ENCODE measurements around the gene NTNG2.

The NTNG2 gene

GRCh38 chr9:132283165-132283564 lies 121.3 kb downstream of the NTNG2 start:
- Histone ChIP-seq H3K36me3 (ENCODE audit: insufficient read depth, low read length) (peaks cover 91% of the 10 kb centered on the region), H3F3A (ENCODE audit: low read depth) (no peaks in the 10 kb centered on the region), H4K20me1 (ENCODE audit: insufficient read depth, low read length, poor library complexity, severe bottlenecking) (no peaks in the 10 kb centered on the region), H3K4me3 (ENCODE audit: low read length, poor library complexity, severe bottlenecking) (no peak overlapping the region), H3K4me1 (ENCODE audit: insufficient read depth, low read length, poor library complexity, severe bottlenecking) (peaks cover 2% of the 10 kb centered on the region), H3K9me3 (ENCODE audit: insufficient read depth, low read depth, low read length) (no peaks in the 10 kb centered on the region), H3K79me2 (ENCODE audit: insufficient read depth, low read length) (no peaks in the 10 kb centered on the region), H3K9me2 (replicated peaks; ENCODE audit: low read depth, low read length) (no peaks in the 10 kb centered on the region), H3K27me3 (ENCODE audit: insufficient read depth, low read length, poor library complexity, severe bottlenecking) (no peaks in the 10 kb centered on the region), H3K4me2 (ENCODE audit: low read depth, low read length, poor library complexity, severe bottlenecking) (no peak overlapping the region), H2AFZ (ENCODE audit: low read length) (no peak overlapping the region), H3K9ac (ENCODE audit: low read depth, low read length, poor library complexity, severe bottlenecking) (no peak overlapping the region)
- TF ChIP-seq CTCF (conservative IDR thresholded peaks at IDR 0.05; ENCODE audit: low read length), result no peak
- no peak for TF ChIP-seq EZH2phosphoT487 (IDR thresholded peaks at IDR 0.05; ENCODE audit: borderline replicate concordance)

GRCh38 chr9:132283863-132284262 lies 122.0 kb downstream of the NTNG2 start:
- H3K9me3 ChIP-seq (ENCODE audit: insufficient read depth, low read depth, low read length), result no peaks in the 10 kb centered on the region
- peaks cover 9% of the 10 kb centered on the region for H3K4me1 ChIP-seq (ENCODE audit: insufficient read depth, low read length, poor library complexity, severe bottlenecking)
- H4K20me1 ChIP-seq (ENCODE audit: insufficient read depth, low read length, poor library complexity, severe bottlenecking), result peaks cover 4% of the 10 kb centered on the region
- H3K36me3 ChIP-seq (ENCODE audit: insufficient read depth, low read length), result peaks cover 91% of the 10 kb centered on the region
- no peak overlapping the region for H3K9ac ChIP-seq (ENCODE audit: low read depth, low read length, poor library complexity, severe bottlenecking)
- no peaks in the 10 kb centered on the region for H3K27me3 ChIP-seq (ENCODE audit: insufficient read depth, low read length, poor library complexity, severe bottlenecking)
- no peak overlapping the region for H3K4me2 ChIP-seq (ENCODE audit: low read depth, low read length, poor library complexity, severe bottlenecking)
- H3F3A ChIP-seq (ENCODE audit: low read depth), result peaks cover 3% of the 10 kb centered on the region; the same call in 1 of the 2 replicates
- TF ChIP-seq CTCF (conservative IDR thresholded peaks at IDR 0.05; ENCODE audit: low read length) (no peak), EZH2phosphoT487 (IDR thresholded peaks at IDR 0.05; ENCODE audit: borderline replicate concordance) (no peak)
- H3K9me2 ChIP-seq (replicated peaks; ENCODE audit: low read depth, low read length), result no peaks in the 10 kb centered on the region
- H3K79me2 ChIP-seq (ENCODE audit: insufficient read depth, low read length), result no peaks in the 10 kb centered on the region
- no peak overlapping the region for H3K4me3 ChIP-seq (ENCODE audit: low read length, poor library complexity, severe bottlenecking)
- no peak overlapping the region for H2AFZ ChIP-seq (ENCODE audit: low read length)

- peaks cover 13% of the 10 kb centered on the region for H3K4me1 ChIP-seq (ENCODE audit: insufficient read depth, low read length, poor library complexity, severe bottlenecking)
- H3K9ac ChIP-seq (ENCODE audit: low read depth, low read length, poor library complexity, severe bottlenecking), result no peak overlapping the region
- H3K79me2 ChIP-seq (ENCODE audit: insufficient read depth, low read length), result peaks cover 4% of the 10 kb centered on the region; the same call in 1 of the 2 replicates
- no peaks in the 10 kb centered on the region for H3K9me3 ChIP-seq (ENCODE audit: insufficient read depth, low read depth, low read length)
- H3K27me3 ChIP-seq (ENCODE audit: insufficient read depth, low read length, poor library complexity, severe bottlenecking), result no peaks in the 10 kb centered on the region
- no peak overlapping the region for H3K4me2 ChIP-seq (ENCODE audit: low read depth, low read length, poor library complexity, severe bottlenecking)
- no peak overlapping the region for H3K4me3 ChIP-seq (ENCODE audit: low read length, poor library complexity, severe bottlenecking)
- TF ChIP-seq CTCF (conservative IDR thresholded peaks at IDR 0.05; ENCODE audit: low read length) (no peak), EZH2phosphoT487 (IDR thresholded peaks at IDR 0.05; ENCODE audit: borderline replicate concordance) (no peak)
- peaks cover 7% of the 10 kb centered on the region for H4K20me1 ChIP-seq (ENCODE audit: insufficient read depth, low read length, poor library complexity, severe bottlenecking)
- no peaks in the 10 kb centered on the region for H3K9me2 ChIP-seq (replicated peaks; ENCODE audit: low read depth, low read length)
- peaks cover 81% of the 10 kb centered on the region for H3K36me3 ChIP-seq (ENCODE audit: insufficient read depth, low read length)
- H3F3A ChIP-seq (ENCODE audit: low read depth), result peaks cover 6% of the 10 kb centered on the region; the same call in 1 of the 2 replicates
- no peak overlapping the region for H2AFZ ChIP-seq (ENCODE audit: low read length)
Measured at GRCh38 chr9:132287256-132287760, 125.5 kb downstream of the NTNG2 start.

All from Loucy (cell line).